Activated gamma-delta T cell (primary cell): ENCODE data around the gene TF.
A peak's percentile ranks its signal among the peaks of the same experiment; 100 is the strongest.

Experiments used
- DNase-seq: peaks from one replicate; lab custom pipeline; 2025; lab: John Stamatoyannopoulos, UW

TF gene

DNA sequence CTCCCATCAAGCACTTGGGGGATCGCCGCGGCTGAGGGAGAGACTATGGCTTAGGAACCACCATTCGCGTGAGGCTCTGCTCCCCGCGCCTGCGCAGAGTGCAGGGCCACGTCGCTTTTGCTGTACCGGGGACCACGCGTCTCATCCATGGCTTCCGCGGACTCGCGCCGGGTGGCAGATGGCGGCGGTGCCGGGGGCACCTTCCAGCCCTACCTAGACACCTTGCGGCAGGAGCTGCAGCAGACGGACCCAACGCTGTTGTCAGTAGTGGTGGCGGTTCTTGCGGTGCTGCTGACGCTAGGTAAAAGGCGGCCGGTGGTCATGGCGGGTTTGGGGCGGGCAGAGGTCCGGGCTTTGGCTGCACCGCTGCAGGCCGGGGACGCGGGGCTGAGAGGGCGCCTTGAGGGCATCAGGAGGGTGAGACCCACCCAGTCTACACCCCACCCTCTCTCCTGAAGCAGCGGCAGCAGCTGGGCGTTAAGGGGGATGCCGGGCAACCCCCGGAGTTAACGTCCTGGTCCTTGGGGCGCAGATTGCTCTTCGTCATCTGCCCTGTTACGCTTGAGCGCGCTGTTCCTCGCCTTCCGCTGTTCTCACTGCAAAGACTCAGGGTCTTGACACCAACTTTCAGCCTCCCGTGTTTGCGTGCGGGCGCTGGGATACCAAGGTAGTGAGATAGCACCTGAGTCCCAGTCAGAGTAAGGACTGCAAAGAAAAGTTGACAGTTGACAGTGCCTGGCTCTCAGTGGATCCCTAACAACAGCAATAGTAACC lies 59.7 kb downstream of the TF start, which contains the start of gene SRPRB:
TSS of gene SRPRB (plus strand) at position 114 of the 774 bp plus-strand sequence. CDS start at position 148, 34 bp downstream.
- DNase-seq: peak; percentile 93

DNA sequence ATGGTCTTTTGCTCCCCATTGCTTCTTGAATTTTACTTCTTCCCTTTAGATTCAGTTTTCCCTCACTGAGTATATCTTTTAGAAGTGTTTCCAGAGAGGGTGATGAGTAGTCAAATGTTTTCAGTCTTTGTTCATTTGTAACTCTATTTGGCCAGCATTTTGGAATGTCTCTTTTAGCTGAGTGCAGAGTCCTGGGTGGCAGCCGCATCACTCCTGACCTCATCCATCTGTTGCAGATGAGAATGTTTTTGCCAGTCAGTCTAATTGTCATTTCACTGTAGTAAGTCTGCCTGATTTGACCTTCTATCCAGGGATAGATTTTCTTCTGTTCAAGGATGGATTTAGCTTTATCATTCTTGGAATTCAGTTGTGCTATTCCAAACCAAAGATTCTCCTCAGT lies 66.7 kb downstream of the TF start:
- no peak for DNase-seq

- DNase-seq: no peak
Measured at GRCh38 chr3:133815386-133815785, 69.2 kb downstream of the TF start.

DNA sequence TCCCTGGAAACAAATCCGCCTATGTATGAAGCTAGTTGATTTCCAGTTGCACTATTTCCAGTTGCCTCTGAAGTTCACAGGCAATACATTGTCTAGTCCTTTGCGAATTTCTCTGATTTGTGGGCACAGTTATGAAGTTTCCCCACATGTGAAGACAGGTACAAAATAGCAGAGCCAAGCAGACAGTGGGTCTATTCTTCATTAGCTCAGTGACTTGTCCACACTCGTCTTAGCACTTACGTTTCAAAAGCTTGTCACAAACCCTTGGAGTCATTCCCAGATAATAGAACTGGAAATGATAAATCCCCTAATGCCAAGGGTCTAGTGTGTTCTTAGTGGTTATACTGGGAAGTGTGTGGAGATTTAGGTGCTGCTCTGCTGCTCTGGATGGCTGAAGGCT lies 73.9 kb downstream of the TF start:
- no peak for DNase-seq

- no peak for DNase-seq
Measured at GRCh38 chr3:133820889-133821675, 74.9 kb downstream of the TF start.

- no peak for DNase-seq
Measured at GRCh38 chr3:133821767-133822638, 75.8 kb downstream of the TF start.

GRCh38 chr3:133824961-133825485 lies 78.8 kb downstream of the TF start:
- no peak for DNase-seq

DNA sequence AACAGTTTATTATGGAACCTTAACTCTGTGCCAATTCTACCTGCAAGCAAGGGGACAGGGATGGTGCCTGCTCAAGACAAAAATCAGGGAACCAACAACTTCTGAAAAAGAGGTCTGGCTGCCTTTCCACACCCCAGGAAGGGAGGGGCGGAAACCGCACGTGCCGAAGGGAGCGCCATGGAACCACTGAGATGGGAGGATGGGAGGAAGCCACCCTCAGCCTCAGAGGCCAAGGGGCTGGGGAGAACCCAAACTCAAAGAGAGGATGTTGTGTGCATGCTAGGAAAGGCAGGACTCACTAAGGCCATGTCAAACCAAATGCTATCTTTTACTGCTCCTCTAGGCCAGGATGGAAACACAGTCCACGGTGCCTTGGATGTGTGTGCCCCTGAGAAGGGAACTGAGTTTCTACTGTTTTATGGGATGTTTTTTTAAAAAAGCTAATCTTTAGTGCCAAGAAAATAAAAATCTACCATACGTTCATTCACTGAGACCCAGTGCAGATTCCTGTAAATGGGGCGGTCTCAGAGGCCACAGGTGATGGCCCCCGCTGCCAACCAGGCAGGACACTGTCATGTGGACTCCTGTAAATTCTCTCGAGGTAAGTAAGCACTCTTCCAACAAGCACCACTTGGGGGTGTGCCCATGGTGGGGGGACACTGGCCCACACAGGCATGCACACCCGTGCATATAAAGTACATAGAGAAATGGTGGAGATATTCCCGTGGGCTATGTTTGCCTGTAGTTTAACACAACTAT lies 80.0 kb downstream of the TF start:
- DNase-seq: no peak

DNA sequence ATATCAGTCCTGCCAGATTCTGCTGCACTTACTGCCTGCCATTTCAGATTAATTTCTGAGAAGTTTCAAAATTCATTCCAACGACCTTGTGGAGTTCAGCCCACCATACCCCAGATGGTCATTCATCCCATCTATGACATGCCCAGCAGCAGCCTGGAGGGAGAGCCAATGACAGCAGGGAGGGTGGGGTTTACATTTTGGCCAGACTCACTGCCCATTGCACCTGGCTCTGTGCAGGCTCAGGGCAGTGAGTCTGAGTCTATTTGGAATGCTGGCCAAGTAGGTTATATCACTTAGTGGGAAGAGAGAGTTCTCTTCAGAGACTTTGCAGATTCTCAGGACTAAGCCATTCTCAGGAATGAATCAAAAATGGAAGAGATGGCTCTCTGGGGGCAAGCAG lies 80.9 kb downstream of the TF start:
- DNase-seq: no peak

GRCh38 chr3:133827684-133828083 lies 81.5 kb downstream of the TF start:
- DNase-seq: no peak

DNA sequence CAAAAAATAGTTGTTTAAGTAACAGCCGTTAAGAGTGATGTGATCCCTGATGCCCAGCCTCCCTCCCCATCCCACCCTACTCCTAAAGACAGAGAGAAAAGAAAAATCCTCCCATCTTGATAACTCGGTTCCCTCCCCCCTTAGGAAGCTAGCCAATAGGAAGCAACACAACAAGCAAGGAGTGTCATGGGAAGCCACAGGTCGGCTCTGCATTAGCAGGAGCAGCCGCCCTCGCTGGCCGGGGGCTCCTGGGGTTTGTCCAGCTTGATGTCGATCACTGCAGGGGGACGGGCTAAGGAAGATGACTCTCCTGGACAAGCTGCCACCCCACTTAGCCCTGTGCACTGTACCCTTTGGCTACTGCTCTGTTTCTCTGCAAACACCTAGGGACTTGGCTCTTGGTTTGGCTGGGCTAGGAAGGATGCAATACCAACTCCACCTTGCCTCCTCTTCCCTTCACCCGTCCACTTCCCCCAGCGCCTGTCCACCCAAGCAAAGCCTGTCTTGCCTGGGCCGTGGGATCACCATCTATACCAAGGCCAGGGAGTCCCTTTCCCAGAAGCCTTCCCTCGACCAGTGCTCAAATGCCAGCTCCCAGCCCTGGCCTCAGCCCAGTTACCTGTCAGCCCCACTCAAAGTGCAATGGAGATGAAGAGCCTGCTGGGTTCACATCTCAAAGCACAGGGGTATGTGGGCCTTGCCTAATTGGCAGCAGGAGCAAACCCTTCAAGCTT lies 82.5 kb downstream of the TF start:
- no peak for DNase-seq

DNA sequence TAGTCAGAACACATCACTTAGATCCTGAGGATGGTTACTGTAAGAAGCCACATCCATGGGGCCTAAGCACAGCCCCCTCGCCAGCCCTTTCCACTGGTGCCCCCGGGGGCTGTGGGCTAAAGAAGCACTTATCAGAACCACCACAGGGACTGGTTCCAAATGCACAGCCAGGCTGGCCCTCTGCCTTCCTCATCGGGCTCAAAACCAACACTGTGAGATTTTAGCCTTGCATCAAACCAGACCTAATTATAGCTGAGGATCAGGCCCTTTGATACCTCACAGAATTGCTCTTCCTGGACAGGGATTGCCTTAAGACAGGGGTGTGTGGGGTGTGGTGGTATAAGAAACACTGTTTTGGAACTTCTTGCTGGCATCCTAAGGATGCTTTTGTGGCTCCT lies 83.1 kb downstream of the TF start:
- no peak for DNase-seq

DNA sequence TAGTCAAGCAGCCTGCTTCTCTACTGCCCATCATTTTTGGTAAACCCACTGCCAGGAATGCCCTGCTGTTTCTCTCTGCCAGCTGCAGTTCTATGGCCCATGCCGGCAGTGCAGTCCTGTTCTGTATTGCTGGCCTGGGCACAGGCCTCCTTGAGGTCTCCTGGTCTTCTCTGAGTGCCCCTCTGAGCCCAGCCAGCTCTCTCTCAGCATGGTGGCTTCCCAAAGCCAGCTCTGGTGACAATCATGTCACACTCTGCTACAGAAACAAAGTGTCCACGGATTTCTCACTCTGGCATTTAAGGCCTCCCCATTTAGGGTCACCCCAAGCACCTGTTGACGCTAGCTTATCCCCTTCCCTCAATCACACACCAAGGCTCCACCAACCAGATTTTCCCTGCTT lies 83.9 kb downstream of the TF start:
- DNase-seq: no peak

- no peak for DNase-seq
Measured at GRCh38 chr3:133831966-133832801, 86.0 kb downstream of the TF start.

DNA sequence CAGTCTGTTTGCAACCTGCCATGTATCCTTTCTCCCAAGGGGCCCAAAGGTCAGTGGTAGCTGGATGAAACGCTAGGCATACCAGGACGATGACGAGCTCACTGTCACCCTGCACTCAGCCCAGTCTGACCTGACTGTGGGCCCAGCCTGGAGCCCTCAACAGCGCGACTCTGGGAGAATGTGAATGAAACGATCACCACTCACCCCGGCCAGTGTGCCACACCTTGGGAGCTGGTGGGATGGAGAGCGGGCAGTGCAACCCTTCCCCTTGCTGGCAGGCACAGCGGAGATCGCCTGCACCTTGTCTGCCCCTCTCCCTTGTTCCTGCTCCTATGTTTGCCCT lies 86.6 kb downstream of the TF start:
- DNase-seq: no peak

DNA sequence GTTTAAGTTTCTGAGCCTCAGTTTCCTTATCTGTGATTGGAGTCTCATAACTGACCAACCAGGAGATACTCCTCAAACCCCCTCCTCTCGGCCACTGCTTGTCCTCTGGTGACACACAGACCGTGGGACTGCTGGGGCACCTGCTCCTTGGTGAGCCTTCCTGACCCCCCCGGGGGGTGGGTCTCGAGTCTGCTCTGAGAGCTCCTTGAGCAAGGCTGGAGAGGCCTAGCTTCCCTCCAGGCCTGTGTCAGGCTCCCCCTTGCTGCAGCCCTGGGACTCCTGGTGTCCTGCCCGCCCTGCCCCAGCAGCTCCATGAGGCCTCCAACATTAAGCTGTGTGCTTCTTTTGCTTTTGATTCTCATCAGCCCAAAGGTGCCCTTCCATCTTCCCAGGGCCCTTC lies 87.1 kb downstream of the TF start:
- DNase-seq: no peak

GRCh38 chr3:133833880-133834620 lies 87.9 kb downstream of the TF start:
- no peak for DNase-seq

GRCh38 chr3:133834621-133835417 lies 88.6 kb downstream of the TF start:
- no peak for DNase-seq
